Heart right ventricle (tissue), 16 donors: ENCODE results near the gene CBFA2T3. TPM values are rescaled to one million over a fixed set of nuclear protein-coding genes. Genes with fewer than 3 reads are reported as not detected.

Experiments used
- ATAC-seq, 8 donors: fragments of 200-7000 bp; cut with Tn5 transposase; one replicate each; pipeline ENCODE4 v1.9.1; 2020; ENCODE audit warnings: mild to moderate bottlenecking in 8 of 8, moderate library complexity in 8 of 8, moderate number of reproducible peaks in 1 of 8
- DNase-seq, 2 donors: peaks; one replicate each; pipeline ENCODE4 v3.0.0-alpha.2; 2020
- H3K27ac ChIP-seq, 10 donors: fragments of 200-600 bp; sonication (generic) in 2 of 10; one replicate each; pipeline versions ENCODE4 v1.5.0 to v1.8.0; 2020 to 2022; ENCODE audit warnings: mild to moderate bottlenecking in 3 of 10
- H3K27me3 ChIP-seq, 7 donors: fragments of 200-600 bp; one replicate each; pipeline ENCODE4 v1.8.0; 2021 to 2022; ENCODE audit warnings: mild to moderate bottlenecking in 2 of 7
- H3K36me3 ChIP-seq, 9 donors: fragments of 200-600 bp; sonication (generic) in 1 of 9; one replicate each; pipeline versions ENCODE4 v1.5.0 to v1.8.0; 2020 to 2022; ENCODE audit warnings: mild to moderate bottlenecking in 2 of 9
- H3K4me1 ChIP-seq, 9 donors: fragments of 200-600 bp; sonication (generic) in 1 of 9; one replicate each; pipeline versions ENCODE4 v1.5.0 to v1.8.0; 2020 to 2022; ENCODE audit warnings: mild to moderate bottlenecking in 4 of 9
- H3K4me3 ChIP-seq, 10 donors: fragments of 200-600 bp; sonication (generic) in 2 of 10; one replicate each; pipeline versions ENCODE4 v1.5.0 to v1.8.0; 2020 to 2022; ENCODE audit warnings: mild to moderate bottlenecking in 7 of 10, moderate library complexity in 2 of 10
- H3K9me3 ChIP-seq, 11 donors: fragments of 200-600 bp in 10 of 11; sonication (generic) in 2 of 11; one replicate each; pipeline versions ENCODE4 v1.5.0 to v1.8.0; 2013 to 2022; ENCODE audit warnings: mild to moderate bottlenecking in 2 of 11, control low read depth in 1 of 11, moderate library complexity in 1 of 11
- WGBS, 2 donors: extraction: QIAGEN DNeasy Blood & Tissue Kit; methylation state at CpG; one replicate each; pipeline ENCODE4 v1.1.7; 2013; ENCODE audit warnings: inconsistent platforms in 1 of 2; 5-methylcytosine and 5-hydroxymethylcytosine counted together
- intact Hi-C, 10 donors: fragments of 100-400 bp; cut with DNase I; formaldehyde crosslinking; loops; one replicate each; pipeline versions ENCODE4 v1.11.1 to v1.14.2; 2022
- polyA plus RNA-seq, 2 donors: library from polyadenylated mRNA; stranded (reverse); fragments of 200-250 nt; gene quantifications; one replicate each; pipeline ENCODE4 v1.2.3, GENCODE V29; 2013
- total RNA-seq, 10 donors: library from RNA; stranded (reverse); fragmentation: NEBNext Ultra II Directional in 3 of 10; extraction: Animal tissue kit (Norgen Biotek cat#: 25700) in 3 of 10; gene quantifications; one replicate each; pipeline versions ENCODE4 v1.2.1 to v1.2.4, GENCODE V29; 2021 to 2023
- TF ChIP-seq, protein P1 (sequence below), 9 donors: fragments of 200-600 bp; sonication (generic) in 2 of 9; IDR thresholded peaks; one replicate each; pipeline versions ENCODE4 v1.5.0 to v1.8.0; 2021 to 2022; ENCODE audit warnings: antibody characterized with exemption in 9 of 9, mild to moderate bottlenecking in 5 of 9, moderate library complexity in 1 of 9
- donor health status: Arrhythmogenic right ventricular cardiomyopathy.
- donor health status: ischemic (EF 13 %, LVEDD 7.1; RV severe dilation, severe dysfunction).
- donor health status: healthy with polysubstance abuse.
- donor health status: DM: no; HTN: yes; CAD: no.
- donor health status: DM: no; HTN: no; CAD: no.
- donor health status: ischemic (EF 25% LVEDD 6.9; RV normal size, moderate dysfunction).
- donor health status: ischemic (EF 25% LVEDD 5.7; RV mildly dilated, moderate dysfunction).
- donor health status: healthy.
- donor health status: DM: yes; HTN: yes; CAD: no.
- donor health status: Ischemic cardiomyopathy.
- donor health status: ischemic (EF 35%, LVEDD 5.7; RV mildly dilated, moderate dysfunction).
- donor health status: nonischemic (EF 11% LVEDD 7.7; RV severe dilation, severe dysfunction).
- donor health status: DM: yes; HTN: yes; CAD: no.
- donor health status: PGD.
- donor health status: ischemic (EF 29% LVEDD 5.4; RV normal size, mild dysfunction).
- donor health status: nonischemic (EF 23%, LVEDD 6.1; RV moderate dilation, normal function).

The CBFA2T3 gene
- total and polyA plus RNA-seq, 12 donors: 3.1 to 17.6 (median 6.1) TPM

DNA sequence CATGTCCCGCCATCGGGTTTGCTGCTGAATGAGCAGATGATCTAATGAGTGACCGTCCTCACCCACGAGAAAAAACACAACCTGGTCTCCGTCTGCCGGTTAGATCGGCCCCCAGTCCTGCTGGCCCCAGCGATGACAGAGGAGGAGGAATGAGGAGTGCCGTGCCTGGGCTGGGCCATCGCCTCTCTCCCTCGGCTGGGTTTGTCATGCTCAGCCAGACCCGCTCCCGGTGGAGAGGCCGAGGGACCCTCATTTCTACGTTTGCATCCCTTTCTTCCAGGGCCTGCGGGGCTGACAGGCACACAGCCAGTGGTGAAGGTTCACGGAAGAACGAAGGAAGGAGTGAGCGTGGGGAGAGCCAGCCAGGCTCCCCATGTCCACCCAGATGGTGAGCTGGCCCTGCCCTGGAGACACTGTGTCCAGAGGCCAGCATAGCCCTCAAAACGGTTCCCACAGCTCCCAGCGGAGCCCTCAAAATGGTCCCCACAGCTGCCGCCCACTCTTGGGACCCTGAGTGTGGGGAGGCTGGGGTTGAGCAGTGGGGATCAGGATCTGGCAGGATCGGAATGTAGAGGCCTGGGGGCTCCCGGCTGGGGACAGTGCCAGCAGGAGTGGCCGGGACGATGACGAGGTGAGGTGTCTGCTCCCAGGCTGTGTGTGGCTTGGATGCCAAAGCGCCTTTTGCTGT is 23.9 kb downstream of the CBFA2T3 start:
- H3K36me3 ChIP-seq: no peaks in the 10 kb centered on the region
- WGBS, 2 donors: 63 to 67% methylated on average over 28 of the region's 28 CpGs
- H3K4me1 ChIP-seq: peaks cover 0 to 23% (median 0%) of the 10 kb centered on the region in 9 donors
- peaks cover 0 to 33% (median 9%) of the 10 kb centered on the region in 7 donors for H3K27me3 ChIP-seq
- TF ChIP-seq, protein P1, sequence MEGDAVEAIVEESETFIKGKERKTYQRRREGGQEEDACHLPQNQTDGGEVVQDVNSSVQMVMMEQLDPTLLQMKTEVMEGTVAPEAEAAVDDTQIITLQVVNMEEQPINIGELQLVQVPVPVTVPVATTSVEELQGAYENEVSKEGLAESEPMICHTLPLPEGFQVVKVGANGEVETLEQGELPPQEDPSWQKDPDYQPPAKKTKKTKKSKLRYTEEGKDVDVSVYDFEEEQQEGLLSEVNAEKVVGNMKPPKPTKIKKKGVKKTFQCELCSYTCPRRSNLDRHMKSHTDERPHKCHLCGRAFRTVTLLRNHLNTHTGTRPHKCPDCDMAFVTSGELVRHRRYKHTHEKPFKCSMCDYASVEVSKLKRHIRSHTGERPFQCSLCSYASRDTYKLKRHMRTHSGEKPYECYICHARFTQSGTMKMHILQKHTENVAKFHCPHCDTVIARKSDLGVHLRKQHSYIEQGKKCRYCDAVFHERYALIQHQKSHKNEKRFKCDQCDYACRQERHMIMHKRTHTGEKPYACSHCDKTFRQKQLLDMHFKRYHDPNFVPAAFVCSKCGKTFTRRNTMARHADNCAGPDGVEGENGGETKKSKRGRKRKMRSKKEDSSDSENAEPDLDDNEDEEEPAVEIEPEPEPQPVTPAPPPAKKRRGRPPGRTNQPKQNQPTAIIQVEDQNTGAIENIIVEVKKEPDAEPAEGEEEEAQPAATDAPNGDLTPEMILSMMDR (IDR thresholded peaks at IDR 0.05): no peak
- no peak overlapping the region for H3K4me3 ChIP-seq
- peak in 3 of 8 donors; percentile 14 to 40 (median 28) for ATAC-seq
- H3K27ac ChIP-seq: no peak overlapping the region
- intact Hi-C loops: no loop called here
- DNase-seq: peak in 1 of 2 donors; percentile 5
- H3K9me3 ChIP-seq: no peaks in the 10 kb centered on the region

DNA sequence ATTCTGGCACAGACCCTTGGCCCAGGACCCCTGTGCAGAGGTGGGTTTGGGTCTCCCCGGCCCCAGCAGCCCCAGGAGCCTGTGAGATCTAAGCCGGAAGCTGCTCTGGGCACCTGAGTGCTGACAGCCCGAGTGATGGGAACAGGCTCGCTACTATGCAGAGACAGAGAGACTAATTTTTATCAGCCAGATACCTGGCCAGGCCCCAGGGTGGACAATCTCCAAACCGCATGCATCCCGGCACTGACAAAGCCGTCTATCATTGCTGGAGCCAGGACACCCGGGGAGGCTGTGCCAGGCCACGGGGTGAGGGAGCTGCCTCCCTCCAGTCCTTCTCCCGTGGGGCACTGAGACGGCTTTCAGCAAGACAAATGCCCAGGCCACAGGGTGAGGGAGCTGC is 25.0 kb downstream of the CBFA2T3 start:
- no peak overlapping the region for H3K4me3 ChIP-seq
- ATAC-seq (peak in 5 of 8 donors; percentile 37 to 78 (median 66)), DNase-seq (peak in 1 of 2 donors; percentile 9)
- TF ChIP-seq, protein P1 (IDR thresholded peaks at IDR 0.05): no peak
- no peaks in the 10 kb centered on the region for H3K36me3 ChIP-seq
- peaks cover 0 to 33% (median 11%) of the 10 kb centered on the region in 7 donors for H3K27me3 ChIP-seq
- H3K4me1 ChIP-seq: peaks cover 0 to 11% (median 0%) of the 10 kb centered on the region in 9 donors
- no peak overlapping the region for H3K27ac ChIP-seq
- intact Hi-C loops: no loop called here
- no peaks in the 10 kb centered on the region for H3K9me3 ChIP-seq
- WGBS, 2 donors: 34 to 52% methylated on average over 11 of the region's 11 CpGs

DNA sequence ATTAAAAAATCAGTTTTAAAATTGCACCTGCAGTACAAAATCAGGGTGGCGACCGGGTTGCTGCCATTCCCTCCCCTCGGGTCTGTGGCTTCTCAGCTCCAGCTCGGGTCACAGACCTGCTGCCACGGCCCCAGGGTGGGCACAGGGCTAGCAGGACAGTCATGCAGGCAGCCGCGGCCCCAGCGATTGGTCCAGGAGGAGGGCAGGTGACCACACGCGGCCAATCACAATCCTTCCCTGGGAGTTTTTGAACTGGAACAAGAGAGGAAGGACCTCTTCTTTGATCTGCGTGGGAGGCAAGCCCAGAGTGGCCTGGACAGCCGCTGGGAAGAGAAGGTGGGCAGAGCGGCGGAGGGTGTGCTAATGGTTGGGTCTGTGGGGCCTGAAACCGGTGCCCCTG is 25.5 kb downstream of the CBFA2T3 start:
- Histone ChIP-seq H3K27me3 (peaks cover 0 to 29% (median 6%) of the 10 kb centered on the region in 7 donors), H3K4me3 (no peak overlapping the region), H3K27ac (no peak overlapping the region), H3K9me3 (no peaks in the 10 kb centered on the region), H3K36me3 (no peaks in the 10 kb centered on the region), H3K4me1 (peaks cover 0 to 9% (median 0%) of the 10 kb centered on the region in 9 donors)
- TF ChIP-seq, protein P1 (IDR thresholded peaks at IDR 0.05): no peak
- DNase-seq (peak in 1 of 2 donors; percentile 9), ATAC-seq (peak in 1 of 8 donors; percentile 54)
- WGBS, 2 donors: 82 to 91% methylated on average over 15 of the region's 15 CpGs
- intact Hi-C loops: no loop called here

GRCh38 chr16:88948781-88949490 is 28.1 kb downstream of the CBFA2T3 start:
- WGBS, 2 donors: 77 to 79% methylated on average over 17 of the region's 17 CpGs
- peaks cover 0 to 9% (median 0%) of the 10 kb centered on the region in 9 donors for H3K4me1 ChIP-seq
- no peak overlapping the region for H3K4me3 ChIP-seq
- DNase-seq (no peak), ATAC-seq (no peak)
- no peak overlapping the region for H3K27ac ChIP-seq
- no peaks in the 10 kb centered on the region for H3K36me3 ChIP-seq
- TF ChIP-seq, protein P1 (IDR thresholded peaks at IDR 0.05): no peak
- no peaks in the 10 kb centered on the region for H3K9me3 ChIP-seq
- H3K27me3 ChIP-seq: peaks cover 0 to 20% (median 6%) of the 10 kb centered on the region in 7 donors
- intact Hi-C loops: loop anchor here in 5 of 10 donors (10.0 kb wide), 3 partner anchors 146 to 266 kb away; partner anchors contain the start of genes ZNF778 (in 2 of the 5) and ACSF3 (in 1 of the 5)
